NCI-H1436 (cell line): Measurements from ENCODE around the gene FAM124A.
A peak's percentile ranks its signal among the peaks of the same experiment; 100 is the strongest.

Experiments used
- DNase-seq: peaks from one replicate; lab custom pipeline; 2025; lab: John Stamatoyannopoulos, UW

Gene FAM124A

GRCh38 chr13:51222037-51222685 lies at the start of gene FAM124A:
Gene FAM124A (plus strand): TSS chr13:51222398. CDS start chr13:51222502, 104 bp downstream.
- DNase-seq = peak; percentile 15

GRCh38 chr13:51175021-51175420 lies 47.2 kb upstream of the FAM124A start:
- no peak for DNase-seq

- DNase-seq = no peak
Observed at GRCh38 chr13:51175639-51176038, 46.6 kb upstream of the FAM124A start.

GRCh38 chr13:51177188-51177587 lies 45.0 kb upstream of the FAM124A start:
- no peak for DNase-seq

GRCh38 chr13:51178456-51179074 lies 43.6 kb upstream of the FAM124A start:
- DNase-seq = no peak

GRCh38 chr13:51179432-51179971 lies 42.7 kb upstream of the FAM124A start:
- DNase-seq = no peak

- no peak for DNase-seq
Observed at GRCh38 chr13:51180853-51181511, 41.2 kb upstream of the FAM124A start.

GRCh38 chr13:51181786-51182383 lies 40.3 kb upstream of the FAM124A start:
- no peak for DNase-seq

- DNase-seq = no peak
Observed at GRCh38 chr13:51191743-51192142, 30.5 kb upstream of the FAM124A start.

GRCh38 chr13:51192348-51192747 lies 29.9 kb upstream of the FAM124A start:
- no peak for DNase-seq

GRCh38 chr13:51193387-51193786 lies 28.8 kb upstream of the FAM124A start:
- no peak for DNase-seq

GRCh38 chr13:51194942-51195341 lies 27.3 kb upstream of the FAM124A start:
- DNase-seq = no peak

GRCh38 chr13:51201886-51202285 lies 20.3 kb upstream of the FAM124A start:
- DNase-seq = no peak

- DNase-seq = no peak
Observed at GRCh38 chr13:51202477-51203046, 19.6 kb upstream of the FAM124A start.

- no peak for DNase-seq
Observed at GRCh38 chr13:51206584-51206983, 15.6 kb upstream of the FAM124A start.

GRCh38 chr13:51207881-51208280 lies 14.3 kb upstream of the FAM124A start:
- DNase-seq = no peak

GRCh38 chr13:51208716-51209115 lies 13.5 kb upstream of the FAM124A start:
- no peak for DNase-seq

- no peak for DNase-seq
Observed at GRCh38 chr13:51211910-51212309, 10.3 kb upstream of the FAM124A start.

GRCh38 chr13:51212758-51213157 lies 9.4 kb upstream of the FAM124A start:
- DNase-seq = no peak

- no peak for DNase-seq
Observed at GRCh38 chr13:51213173-51213728, 8.9 kb upstream of the FAM124A start.

- DNase-seq = no peak
Observed at GRCh38 chr13:51218626-51219025, 3.6 kb upstream of the FAM124A start.

GRCh38 chr13:51220706-51221105 lies 1.5 kb upstream of the FAM124A start:
- DNase-seq = no peak
